Spleen (tissue), 7 donors: ENCODE measurements around the gene CD8B2.
"Not testable (repeated sequence)": the region's sequence is repeated elsewhere in the genome, so short reads cannot be mapped to it uniquely, and the experiment has no call there.

Source experiments
- CTCF ChIP-seq, 11 experiments: fragments of 200-600 bp in 7 of 11; fragments of 450-650 bp in 4 of 11; sonication (generic) in 4 of 11; IDR thresholded peaks in 8 of 11; conservative IDR thresholded peaks in 3 of 11; 1 replicate in 7 of 11; 2 replicates in 4 of 11; pipeline versions ENCODE4 v1.4.0 to v1.8.0; 2016 to 2021; ENCODE audit warnings: antibody characterized with exemption in 11 of 11, inconsistent platforms in 4 of 11, mild to moderate bottlenecking in 1 of 11
- POLR2A ChIP-seq, 3 donors: fragments of 450-650 bp; IDR thresholded peaks; one replicate each; pipeline ENCODE4 v1.5.1; 2017; ENCODE audit warnings: antibody characterized with exemption in 3 of 3, mild to moderate bottlenecking in 1 of 3
- POLR2AphosphoS5 ChIP-seq, 3 donors: sonication (generic); formaldehyde crosslinking; IDR thresholded peaks; one replicate each; pipeline ENCODE4 v1.5.1; 2017; ENCODE audit warnings: antibody characterized with exemption in 3 of 3
- donor health status: DM: no; HTN: no; CAD: no; lungs with moderate emphysema.
- donor health status: DM: no; HTN: no; CAD: no.
- donor health status: DM: no; HTN: no; CAD: no.

GRCh38 chr2:106489701-106490100 lies 2.5 kb downstream of the CD8B2 start:
- not testable (repeated sequence) for TF ChIP-seq POLR2A (IDR thresholded peaks at IDR 0.05); CTCF (IDR thresholded peaks at IDR 0.05 in 8 of 11, conservative IDR thresholded peaks at IDR 0.05 in 3 of 11); POLR2AphosphoS5 (IDR thresholded peaks at IDR 0.05)
